H1 (cell line): Measurements from ENCODE around the gene NLRC3. TPM values are rescaled to one million over a fixed set of nuclear protein-coding genes. Genes with fewer than 3 reads are reported as not detected.

Experiments
- CTCF ChIA-PET: fragments of 300-600 bp; sonication (Branson Sonifier 250); formaldehyde crosslinking; loops from one replicate; lab custom pipeline; 2021; ENCODE audit not compliant: partially characterized antibody; lab: Charles Lee
- POLR2A ChIA-PET: fragments of 300-600 bp; sonication (Branson Sonifier 250); formaldehyde crosslinking; loops from one replicate; lab custom pipeline; 2021; ENCODE audit warnings: inconsistent platforms; ENCODE audit not compliant: partially characterized antibody; lab: Charles Lee
- DNase-seq, 2 experiments: peaks; one replicate each; pipeline versions ENCODE4 v3.0.0 to v3.0.0-alpha.2; 2010 to 2022; ENCODE audit warnings: low spot score in 2 of 2, low read depth in 1 of 2, mixed read lengths in 1 of 2
- FAIRE-seq: peaks from 2 replicates; lab custom pipeline; 2011; peaks lifted over from hg19 to GRCh38; lab: Jason Lieb, UNC
- H2AFZ ChIP-seq: 2 replicates; pipeline ENCODE4 v1.8.1; 2012; ENCODE audit warnings: low read length, inconsistent platforms
- H2AK5ac ChIP-seq: 2 replicates; pipeline ENCODE4 v1.6.1; 2013; ENCODE audit warnings: low read depth, low read length
- H2BK120ac ChIP-seq: replicated peaks from 2 replicates; pipeline ENCODE3; 2013; ENCODE audit warnings: low read depth, low read length, inconsistent platforms
- H2BK12ac ChIP-seq: 2 replicates; pipeline ENCODE4 v1.6.1; 2013; ENCODE audit warnings: low read depth, low read length
- H2BK15ac ChIP-seq: 2 replicates; pipeline ENCODE4 v1.6.1; 2013; ENCODE audit warnings: low read length
- H2BK20ac ChIP-seq: 2 replicates; pipeline ENCODE4 v1.6.1; 2013; ENCODE audit warnings: low read length
- H2BK5ac ChIP-seq: 2 replicates; pipeline ENCODE4 v1.6.1; 2013; ENCODE audit warnings: low read depth, low read length
- H3K14ac ChIP-seq: 2 replicates; pipeline ENCODE4 v1.6.1; 2013; ENCODE audit warnings: inconsistent platforms; ENCODE audit not compliant: insufficient read length
- H3K18ac ChIP-seq: 2 replicates; pipeline ENCODE4 v1.6.1; 2013; ENCODE audit warnings: low read length; ENCODE audit errors: extremely low read depth
- H3K23ac ChIP-seq: 2 replicates; pipeline ENCODE4 v1.6.1; 2013; ENCODE audit warnings: inconsistent platforms; ENCODE audit not compliant: insufficient read length
- H3K23me2 ChIP-seq: 2 replicates; pipeline ENCODE4 v1.6.1; 2013; ENCODE audit warnings: low read depth, low read length
- H3K27ac ChIP-seq: 2 replicates; pipeline ENCODE4 v1.6.1; 2011; ENCODE audit warnings: low read depth, low read length, inconsistent platforms
- H3K27me3 ChIP-seq, 4 experiments: replicated peaks in 1 of 4; 1 replicate in 1 of 4; 2 replicates in 3 of 4; pipeline versions ENCODE4 v1.6.1 to v1.8.1; 2011 to 2013; ENCODE audit warnings: low read length in 3 of 4, mild to moderate bottlenecking in 3 of 4, inconsistent platforms in 2 of 4, mixed read lengths in 2 of 4, moderate library complexity in 1 of 4; ENCODE audit not compliant: control insufficient read depth in 3 of 4, insufficient read depth in 3 of 4; ENCODE audit errors: extremely low read depth in 1 of 4
- H3K36me3 ChIP-seq, 4 experiments: 2 replicates each; pipeline versions ENCODE4 v1.6.1 to v1.8.1; 2011 to 2013; ENCODE audit warnings: mild to moderate bottlenecking in 4 of 4, low read length in 3 of 4, moderate library complexity in 2 of 4, control low read depth in 1 of 4, inconsistent platforms in 1 of 4; ENCODE audit not compliant: insufficient read depth in 4 of 4, control insufficient read depth in 2 of 4
- H3K4ac ChIP-seq: replicated peaks from 2 replicates; pipeline ENCODE3; 2013; ENCODE audit warnings: low read length, low read depth, mixed read lengths, inconsistent platforms; ENCODE audit not compliant: insufficient read length
- H3K4me1 ChIP-seq, 4 experiments: replicated peaks in 1 of 4; 1 replicate in 1 of 4; 2 replicates in 3 of 4; pipeline versions ENCODE4 v1.6.1 to v1.8.1; 2011 to 2013; ENCODE audit warnings: low read length in 3 of 4, inconsistent platforms in 2 of 4, mixed read lengths in 1 of 4; ENCODE audit not compliant: insufficient read depth in 4 of 4, control insufficient read depth in 3 of 4
- H3K4me2 ChIP-seq, 2 experiments: 2 replicates each; pipeline versions ENCODE4 v1.6.1 to v1.8.1; 2011 to 2013; ENCODE audit warnings: low read depth in 2 of 2, low read length in 2 of 2, control low read depth in 1 of 2, inconsistent platforms in 1 of 2, mild to moderate bottlenecking in 1 of 2; ENCODE audit not compliant: insufficient read depth in 1 of 2
- H3K4me3 ChIP-seq, 4 experiments: fragments of 200-600, 300-600 bp in 1 of 4; sonication (generic), shearing (Covaris generic), sonication (Bioruptor Twin) in 1 of 4; 2 replicates each; pipeline versions ENCODE4 v1.5.1 to v1.8.1; 2011 to 2016; ENCODE audit warnings: low read length in 4 of 4, low read depth in 3 of 4, control low read depth in 2 of 4, inconsistent platforms in 2 of 4, mild to moderate bottlenecking in 2 of 4, mixed read lengths in 1 of 4, moderate library complexity in 1 of 4; ENCODE audit not compliant: insufficient read depth in 2 of 4; ENCODE audit errors: extremely low read depth in 1 of 4
- H3K56ac ChIP-seq: replicated peaks from 2 replicates; pipeline ENCODE3; 2013; ENCODE audit warnings: low read depth, mild to moderate bottlenecking, mixed read lengths, low read length, inconsistent platforms; ENCODE audit not compliant: insufficient read length
- H3K79me1 ChIP-seq: 2 replicates; pipeline ENCODE4 v1.6.1; 2013; ENCODE audit warnings: low read depth, low read length, control low read depth
- H3K79me2 ChIP-seq, 2 experiments: 2 replicates each; pipeline versions ENCODE4 v1.6.1 to v1.8.1; 2012 to 2013; ENCODE audit warnings: low read length in 2 of 2, mild to moderate bottlenecking in 2 of 2, inconsistent platforms in 1 of 2; ENCODE audit not compliant: insufficient read depth in 2 of 2, control insufficient read depth in 1 of 2
- H3K9ac ChIP-seq, 4 experiments: replicated peaks in 1 of 4; 1 replicate in 1 of 4; 2 replicates in 3 of 4; pipeline versions ENCODE4 v1.6.1 to v1.8.1; 2011 to 2013; ENCODE audit warnings: low read depth in 3 of 4, low read length in 3 of 4, control low read depth in 2 of 4, mild to moderate bottlenecking in 2 of 4, moderate library complexity in 2 of 4, inconsistent platforms in 1 of 4; ENCODE audit errors: extremely low read depth in 1 of 4
- H3K9me3 ChIP-seq, 2 experiments: 2 replicates each; pipeline versions ENCODE4 v1.6.1 to v1.8.1; 2012 to 2013; ENCODE audit warnings: mild to moderate bottlenecking in 2 of 2, moderate library complexity in 2 of 2, control low read depth in 1 of 2, inconsistent platforms in 1 of 2, low read depth in 1 of 2, low read length in 1 of 2, mixed read lengths in 1 of 2; ENCODE audit not compliant: insufficient read depth in 2 of 2
- H4K20me1 ChIP-seq, 2 experiments: replicated peaks in 1 of 2; 2 replicates each; pipeline versions ENCODE3 to v1.8.1; 2011 to 2013; ENCODE audit warnings: inconsistent platforms in 2 of 2, low read length in 2 of 2, mild to moderate bottlenecking in 1 of 2; ENCODE audit not compliant: insufficient read depth in 2 of 2, control insufficient read depth in 1 of 2
- H4K5ac ChIP-seq: 2 replicates; pipeline ENCODE4 v1.6.1; 2013; ENCODE audit warnings: low read length, low read depth, mixed read lengths, inconsistent platforms; ENCODE audit not compliant: insufficient read length
- H4K8ac ChIP-seq: 2 replicates; pipeline ENCODE4 v1.8.0; 2013; ENCODE audit warnings: mild to moderate bottlenecking, moderate library complexity, low read length, inconsistent platforms; ENCODE audit not compliant: insufficient read depth; ENCODE audit errors: extremely low read depth
- H4K91ac ChIP-seq: replicated peaks from 2 replicates; pipeline ENCODE3; 2013; ENCODE audit warnings: low read length, mixed read lengths, inconsistent platforms; ENCODE audit not compliant: insufficient read length
- ASH2L ChIP-seq: fragments of 200-600, 300-600 bp; sonication (generic); IDR thresholded peaks from one replicate; pipeline ENCODE4 v1.7.1; 2017; ENCODE audit warnings: low read length
- BACH1 ChIP-seq: IDR thresholded peaks from 2 replicates; pipeline ENCODE4 v1.6.1; 2012; ENCODE audit warnings: low read length, improper control_type of control experiment
- BRCA1 ChIP-seq: IDR thresholded peaks from 2 replicates; pipeline ENCODE4 v1.6.1; 2012; ENCODE audit warnings: low read depth, low read length, improper control_type of control experiment
- HDAC6 ChIP-seq: IDR thresholded peaks from one replicate; pipeline ENCODE4 v1.7.1; 2012; ENCODE audit warnings: low read depth, mild to moderate bottlenecking, inconsistent platforms, low read length, moderate library complexity
- KDM4A ChIP-seq: IDR thresholded peaks from one replicate; pipeline ENCODE4 v1.7.1; 2012; ENCODE audit warnings: low read depth, mild to moderate bottlenecking, moderate library complexity, low read length, inconsistent platforms; ENCODE audit not compliant: severe bottlenecking
- RAD21 ChIP-seq, 2 experiments: IDR thresholded peaks in 1 of 2; conservative IDR thresholded peaks in 1 of 2; 2 replicates each; pipeline ENCODE4 v1.6.1; 2011; ENCODE audit warnings: low read depth in 2 of 2, low read length in 2 of 2, improper control_type of control experiment in 1 of 2, inconsistent platforms in 1 of 2, mild to moderate bottlenecking in 1 of 2, moderate library complexity in 1 of 2
- SUZ12 ChIP-seq: fragments of 200-600 bp; sonication (generic); IDR thresholded peaks from 2 replicates; pipeline ENCODE4 v1.6.1; 2012; ENCODE audit warnings: mild to moderate bottlenecking, inconsistent platforms, low read length, moderate library complexity, mixed read lengths
- TAF1 ChIP-seq: IDR thresholded peaks from 2 replicates; pipeline ENCODE4 v1.6.1; 2011; ENCODE audit warnings: mild to moderate bottlenecking, low read depth, low read length
- WGBS, 2 experiments: shearing (Covaris generic) in 1 of 2; methylation state at CpG; one replicate each; pipeline versions ENCODE4 v1.1.6 to v1.1.7; 2013 to 2015; ENCODE audit warnings: low lambda C conversion rate in 2 of 2, mixed read lengths in 2 of 2, inconsistent platforms in 1 of 2, low coverage in 1 of 2, missing lambda C conversion rate in 1 of 2; ENCODE audit not compliant: insufficient replicate concordance in 2 of 2, insufficient coverage in 1 of 2, insufficient read length in 1 of 2; ENCODE audit errors: extremely low coverage in 1 of 2, missing lambda C conversion rate in 1 of 2; 5-methylcytosine and 5-hydroxymethylcytosine counted together
- polyA plus RNA-seq, 7 experiments: library from polyadenylated mRNA; depleted of rRNA in 3 of 7; stranded (reverse) in 5 of 7; unstranded in 2 of 7; fragments of >200 nt in 5 of 7; fragments of 200-250 nt in 2 of 7; gene quantifications; 1 replicate in 5 of 7; 2 replicates in 1 of 7; 4 replicates in 1 of 7; pipeline versions ENCODE4 v1.2.1 to v1.2.3, GENCODE V29; 2011 to 2013; ENCODE audit warnings: missing spikeins in 2 of 7, mixed read lengths in 2 of 7
- total RNA-seq: library from RNA; stranded (reverse); fragmentation: NEBNext Ultra II Directional; extraction: Animal tissue kit (Norgen Biotek cat#: 25700); gene quantifications from 2 replicates; pipeline ENCODE4 v1.2.1, GENCODE V29; 2021

Gene NLRC3
- total and polyA plus RNA-seq, 2 of the 8 experiments (the other 6 are each of a cell fraction or from before 2014, with no cell fraction given), result 0.18 to 0.20 TPM

- Histone ChIP-seq H4K8ac (no peak overlapping the region; the same call in 1 of the 2 replicates), H3K36me3 (peaks cover 0 to 15% (median 12%) of the 10 kb centered on the region in 4 experiments; a peak in 6 of 8 replicates), H3K14ac (no peak overlapping the region), H2AK5ac (no peak overlapping the region), H2AFZ (no peak overlapping the region), H2BK15ac (no peak overlapping the region), H2BK120ac (no peak overlapping the region), H3K56ac (no peak overlapping the region), H3K27me3 (no peaks in the 10 kb centered on the region), H3K18ac (no peak overlapping the region), H3K4me1 (no peaks in the 10 kb centered on the region), H3K4ac (no peak overlapping the region), H3K4me3 (no peak overlapping the region), H3K9me3 (peaks cover 10 to 11% of the 10 kb centered on the region in 2 experiments), H2BK5ac (no peak overlapping the region), H3K4me2 (no peak overlapping the region), H3K79me1 (no peaks in the 10 kb centered on the region; the same call in 1 of the 2 replicates), H3K79me2 (no peaks in the 10 kb centered on the region), H2BK20ac (no peak overlapping the region), H3K27ac (no peak overlapping the region), H3K23ac (no peak overlapping the region), H3K23me2 (no peaks in the 10 kb centered on the region), H4K20me1 (peaks cover 0 to 3% of the 10 kb centered on the region in 2 experiments), H3K9ac (no peak overlapping the region), H4K5ac (no peak overlapping the region), H2BK12ac (no peak overlapping the region), H4K91ac (no peak overlapping the region)
- no peak for FAIRE-seq
- CTCF ChIA-PET, result no interaction called here
- no peak for TF ChIP-seq SUZ12
- no peak for TF ChIP-seq BACH1
- TF ChIP-seq RAD21 (IDR thresholded peaks at IDR 0.05 in 1 of 2, conservative IDR thresholded peaks at IDR 0.05 in 1 of 2; ENCODE audit: low read depth in 2 of 2, low read length in 2 of 2), result no peak
- TF ChIP-seq KDM4A, result no peak
- no peak for TF ChIP-seq BRCA1
- no peak for TF ChIP-seq HDAC6
- no peak for TF ChIP-seq TAF1
- no peak for TF ChIP-seq ASH2L
- DNase-seq, result no peak
- WGBS, 2 experiments, result 94% methylated on average over 10 of the region's 11 CpGs; no CpG with 5 or more reads in 1 of the 2 experiments
- POLR2A ChIA-PET, result no interaction called here
Observed at GRCh38 chr16:3595110-3595486, 17.9 kb upstream of the NLRC3 start.
